Loucy (cell line): ENCODE measurements around the gene POFUT2.

Source experiments
- H2AFZ ChIP-seq: fragments of 200-600 bp; sonication (generic); 2 replicates; pipeline ENCODE4 v1.6.0; 2016; ENCODE audit warnings: antibody characterized with exemption, mild to moderate bottlenecking, low read length, moderate library complexity
- H3F3A ChIP-seq: fragments of 200-600 bp; 2 replicates; pipeline ENCODE4 v1.6.0; 2016; ENCODE audit warnings: antibody characterized with exemption, low read depth, mild to moderate bottlenecking
- H3K27me3 ChIP-seq: fragments of 200-600 bp; sonication (generic); 2 replicates; pipeline ENCODE4 v1.6.1; 2014; ENCODE audit warnings: low read length, mild to moderate bottlenecking; ENCODE audit not compliant: insufficient read depth, poor library complexity, severe bottlenecking
- H3K36me3 ChIP-seq: fragments of 200-600 bp; sonication (generic); 2 replicates; pipeline ENCODE4 v1.6.1; 2016; ENCODE audit warnings: low read length; ENCODE audit not compliant: insufficient read depth
- H3K4me1 ChIP-seq: fragments of 200-600 bp; sonication (generic); 2 replicates; pipeline ENCODE4 v1.5.1; 2014; ENCODE audit warnings: low read length, mild to moderate bottlenecking; ENCODE audit not compliant: insufficient read depth, poor library complexity, severe bottlenecking
- H3K4me2 ChIP-seq: fragments of 200-600 bp; sonication (generic); 2 replicates; pipeline ENCODE4 v1.6.0; 2014; ENCODE audit warnings: antibody characterized with exemption, low read length, low read depth, mild to moderate bottlenecking; ENCODE audit not compliant: poor library complexity, severe bottlenecking
- H3K4me3 ChIP-seq: fragments of 200-600 bp; sonication (generic); 2 replicates; pipeline ENCODE4 v1.5.1; 2014; ENCODE audit warnings: low read length, mild to moderate bottlenecking, mixed read lengths; ENCODE audit not compliant: poor library complexity, severe bottlenecking
- H3K79me2 ChIP-seq: fragments of 200-600 bp; sonication (generic); 2 replicates; pipeline ENCODE4 v1.6.1; 2014; ENCODE audit warnings: low read length; ENCODE audit not compliant: insufficient read depth
- H3K9ac ChIP-seq: fragments of 200-600 bp; sonication (generic); 2 replicates; pipeline ENCODE4 v1.6.0; 2014; ENCODE audit warnings: mild to moderate bottlenecking, low read depth, low read length, moderate library complexity; ENCODE audit not compliant: poor library complexity, severe bottlenecking
- H3K9me2 ChIP-seq: fragments of 200-600 bp; sonication (generic); replicated peaks from 2 replicates; pipeline ENCODE4 v1.6.1; 2016; ENCODE audit warnings: low read depth, low read length, mixed read lengths
- H3K9me3 ChIP-seq: fragments of 200-600 bp; sonication (generic); 2 replicates; pipeline ENCODE4 v1.6.1; 2014; ENCODE audit warnings: mild to moderate bottlenecking, antibody characterized with exemption, low read length, low read depth; ENCODE audit not compliant: insufficient read depth
- H4K20me1 ChIP-seq: fragments of 200-600 bp; sonication (generic); 2 replicates; pipeline ENCODE4 v1.6.0; 2014; ENCODE audit warnings: antibody characterized with exemption, low read length, mild to moderate bottlenecking; ENCODE audit not compliant: insufficient read depth, poor library complexity, severe bottlenecking
- CTCF ChIP-seq: fragments of 200-600 bp; sonication (generic); conservative IDR thresholded peaks from 2 replicates; pipeline ENCODE4 v1.5.1; 2014; ENCODE audit warnings: mild to moderate bottlenecking, antibody characterized with exemption, low read length
- EZH2phosphoT487 ChIP-seq: fragments of 200-600 bp; IDR thresholded peaks from 2 replicates; pipeline ENCODE4 v1.6.1; 2018; ENCODE audit warnings: antibody characterized with exemption, mild to moderate bottlenecking, moderate library complexity, borderline replicate concordance

The POFUT2 gene

GRCh38 chr21:45253180-45253579, 34.5 kb downstream of the POFUT2 start:
- H2AFZ ChIP-seq: no peak overlapping the region
- H3K4me2 ChIP-seq: no peak overlapping the region

DNA sequence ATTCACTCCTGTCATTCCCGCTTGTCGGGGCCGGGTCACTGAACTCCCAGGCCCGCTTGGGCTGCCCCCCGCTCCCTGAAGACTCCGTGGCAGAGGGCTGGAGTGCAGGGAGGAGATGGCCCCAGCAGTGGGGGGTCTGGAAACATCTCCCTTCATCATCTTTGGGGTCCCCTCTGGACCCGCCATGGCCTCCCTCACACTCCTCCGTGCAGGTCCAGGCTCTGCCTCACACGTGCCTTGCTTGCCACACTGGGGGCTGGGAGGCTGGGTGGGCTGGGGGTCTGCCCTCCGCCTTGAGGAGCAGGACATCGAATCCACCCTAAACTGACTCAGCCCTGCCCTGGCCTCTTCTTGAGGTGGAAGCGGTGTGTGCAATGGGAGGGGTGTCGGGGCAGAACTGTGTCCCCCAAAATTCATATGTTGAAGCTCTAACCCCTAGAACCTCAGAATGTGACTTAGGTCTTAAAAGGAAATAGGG, 35.2 kb downstream of the POFUT2 start:
- Histone ChIP-seq H3K9ac (no peak overlapping the region), H3K4me1 (peaks cover 13% of the 10 kb centered on the region), H3K9me3 (no peaks in the 10 kb centered on the region), H3K9me2 (no peaks in the 10 kb centered on the region), H3K4me2 (no peak overlapping the region), H3F3A (no peaks in the 10 kb centered on the region), H2AFZ (no peak overlapping the region), H3K79me2 (no peaks in the 10 kb centered on the region), H4K20me1 (no peaks in the 10 kb centered on the region), H3K36me3 (no peaks in the 10 kb centered on the region), H3K27me3 (no peaks in the 10 kb centered on the region), H3K4me3 (no peak overlapping the region)
- TF ChIP-seq EZH2phosphoT487: no peak
- no peak for TF ChIP-seq CTCF

More at GRCh38 chr21:45253180-45253579, 34.5 kb downstream of the POFUT2 start:
- no peaks in the 10 kb centered on the region for H3K79me2 ChIP-seq
- H3F3A ChIP-seq: no peaks in the 10 kb centered on the region
- H3K9me2 ChIP-seq: no peaks in the 10 kb centered on the region
- H4K20me1 ChIP-seq: no peaks in the 10 kb centered on the region
- no peaks in the 10 kb centered on the region for H3K36me3 ChIP-seq
- H3K4me3 ChIP-seq: no peak overlapping the region
- H3K9me3 ChIP-seq: no peaks in the 10 kb centered on the region
- H3K4me1 ChIP-seq: peaks cover 15% of the 10 kb centered on the region
- H3K9ac ChIP-seq: no peak overlapping the region
- no peak for TF ChIP-seq CTCF
- no peak for TF ChIP-seq EZH2phosphoT487
- no peaks in the 10 kb centered on the region for H3K27me3 ChIP-seq

- Histone ChIP-seq H3K9me2 (no peaks in the 10 kb centered on the region), H3K27me3 (no peaks in the 10 kb centered on the region), H2AFZ (no peak overlapping the region), H3F3A (no peaks in the 10 kb centered on the region), H4K20me1 (no peaks in the 10 kb centered on the region), H3K4me3 (no peak overlapping the region), H3K9me3 (no peaks in the 10 kb centered on the region), H3K36me3 (no peaks in the 10 kb centered on the region), H3K79me2 (no peaks in the 10 kb centered on the region), H3K4me2 (no peak overlapping the region), H3K4me1 (peaks cover 7% of the 10 kb centered on the region), H3K9ac (no peak overlapping the region)
- TF ChIP-seq CTCF (no peak), EZH2phosphoT487 (no peak)
Observed at GRCh38 chr21:45251635-45252447, 35.9 kb downstream of the POFUT2 start.
